ENCODE data around the gene PLIN4. TPM values are rescaled to one million over a fixed set of nuclear protein-coding genes. Genes with fewer than 3 reads are reported as not detected.

The PLIN4 gene
- total and polyA plus RNA-seq, 2 experiments from 2014 or later: 0.42 to 0.81 TPM

GRCh38 chr19:4493104-4493928, 25.0 kb downstream of the PLIN4 start:
- Histone ChIP-seq H3K27me3 (no peaks in the 10 kb centered on the region), H3K27ac (no peak overlapping the region), H3K4me1 (ENCODE audit: low read depth) (no peaks in the 10 kb centered on the region), H3K4me3 (no peak overlapping the region), H3K9me3 (ENCODE audit: low read depth) (no peaks in the 10 kb centered on the region), H3K36me3 (peaks cover 30% of the 10 kb centered on the region)
- no peak for DNase-seq (ENCODE audit: low read depth in 1 of 2, low spot score in 1 of 2)
- no peak for TF ChIP-seq CTCF (IDR thresholded peaks at IDR 0.05; ENCODE audit: low read depth, low read length)

- no peaks in the 10 kb centered on the region for H3K27me3 ChIP-seq
- H3K36me3 ChIP-seq: peaks cover 29% of the 10 kb centered on the region
- no peaks in the 10 kb centered on the region for H3K4me1 ChIP-seq (ENCODE audit: low read depth)
- H3K9me3 ChIP-seq (ENCODE audit: low read depth): no peaks in the 10 kb centered on the region
- no peak overlapping the region for H3K27ac ChIP-seq
- no peak overlapping the region for H3K4me3 ChIP-seq
- no peak for DNase-seq (ENCODE audit: low read depth in 1 of 2, low spot score in 1 of 2)
- no peak for TF ChIP-seq CTCF (IDR thresholded peaks at IDR 0.05; ENCODE audit: low read depth, low read length)
Observed at GRCh38 chr19:4492337-4493103, 25.8 kb downstream of the PLIN4 start.

DNA sequence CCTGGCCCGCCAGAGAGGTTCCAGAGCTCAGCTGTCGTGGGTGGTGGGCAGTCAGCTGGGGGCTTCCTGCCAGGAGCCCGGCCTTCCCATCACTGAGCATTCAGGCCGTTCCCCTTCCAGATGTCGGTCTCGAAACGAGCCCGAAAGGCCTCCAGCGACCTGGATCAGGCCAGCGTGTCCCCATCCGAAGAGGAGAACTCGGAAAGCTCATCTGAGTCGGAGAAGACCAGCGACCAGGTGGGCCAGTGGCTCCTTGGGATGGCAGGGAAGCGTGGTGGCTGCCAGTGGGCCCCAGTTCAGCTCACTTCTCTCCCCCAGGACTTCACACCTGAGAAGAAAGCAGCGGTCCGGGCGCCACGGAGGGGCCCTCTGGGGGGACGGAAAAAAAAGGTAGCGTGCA, 26.8 kb downstream of the PLIN4 start:
- H3K27me3 ChIP-seq: no peaks in the 10 kb centered on the region
- no peak overlapping the region for H3K4me3 ChIP-seq
- H3K4me1 ChIP-seq (ENCODE audit: low read depth): no peaks in the 10 kb centered on the region
- DNase-seq (ENCODE audit: low read depth in 1 of 2, low spot score in 1 of 2): no peak
- no peak overlapping the region for H3K27ac ChIP-seq
- peaks cover 23% of the 10 kb centered on the region for H3K36me3 ChIP-seq
- TF ChIP-seq CTCF (IDR thresholded peaks at IDR 0.05; ENCODE audit: low read depth, low read length): no peak
- no peaks in the 10 kb centered on the region for H3K9me3 ChIP-seq (ENCODE audit: low read depth)

GRCh38 chr19:4488496-4488895, 29.8 kb downstream of the PLIN4 start:
- no peaks in the 10 kb centered on the region for H3K4me1 ChIP-seq (ENCODE audit: low read depth)
- no peak overlapping the region for H3K4me3 ChIP-seq
- no peak for DNase-seq (ENCODE audit: low read depth in 1 of 2, low spot score in 1 of 2)
- no peak overlapping the region for H3K27ac ChIP-seq
- H3K27me3 ChIP-seq: no peaks in the 10 kb centered on the region
- TF ChIP-seq CTCF (IDR thresholded peaks at IDR 0.05; ENCODE audit: low read depth, low read length): no peak
- H3K36me3 ChIP-seq: peaks cover 17% of the 10 kb centered on the region
- H3K9me3 ChIP-seq (ENCODE audit: low read depth): no peaks in the 10 kb centered on the region

DNA sequence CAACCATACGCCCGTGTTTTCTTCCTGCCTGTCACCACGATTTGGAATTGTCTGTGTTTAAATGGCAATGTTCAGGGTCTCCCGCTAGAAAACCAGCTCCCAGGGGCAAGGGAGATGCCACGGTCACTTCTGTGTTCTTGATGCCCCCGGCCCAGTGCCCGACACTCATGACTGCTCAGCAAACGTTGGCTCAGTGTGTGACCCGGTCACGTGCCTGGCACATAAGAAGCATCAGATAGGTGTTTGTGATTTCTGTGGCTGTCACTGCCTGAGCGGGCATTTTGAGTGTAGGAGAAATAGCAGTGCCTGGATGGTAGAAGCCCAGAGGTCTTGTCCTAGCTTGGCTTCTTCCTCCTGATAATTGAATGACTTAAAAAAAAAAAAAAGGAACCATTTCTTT, 30.7 kb downstream of the PLIN4 start:
- H3K9me3 ChIP-seq (ENCODE audit: low read depth): no peaks in the 10 kb centered on the region
- peaks cover 13% of the 10 kb centered on the region for H3K36me3 ChIP-seq
- H3K27ac ChIP-seq: no peak overlapping the region
- no peaks in the 10 kb centered on the region for H3K4me1 ChIP-seq (ENCODE audit: low read depth)
- no peak overlapping the region for H3K4me3 ChIP-seq
- no peak for DNase-seq (ENCODE audit: low read depth in 1 of 2, low spot score in 1 of 2)
- H3K27me3 ChIP-seq: no peaks in the 10 kb centered on the region
- no peak for TF ChIP-seq CTCF (IDR thresholded peaks at IDR 0.05; ENCODE audit: low read depth, low read length)

Data from cardiac muscle cell (in vitro differentiated cells and primary cell).